ENCODE measurements around the gene SLC9C2. TPM values are rescaled to one million over a fixed set of nuclear protein-coding genes. Genes with fewer than 3 reads are reported as not detected.

The SLC9C2 gene
- polyA plus RNA-seq, 5 donors = 0.09 to 0.51 (median 0.27) TPM

Other genes starting within 250 kb of the SLC9C2 start
- gene PRDX6, start 125.7 kb downstream of the SLC9C2 start, polyA plus RNA-seq (ENCODE audit: insufficient read depth in 1 of 5, insufficient read length in 5 of 5, low replicate concordance in 1 of 5) = 100 to 1,000 TPM; 247 to 268 (median 262) TPM
- not detected for gene TEX50, start 32.3 kb upstream of the SLC9C2 start, polyA plus RNA-seq (ENCODE audit: insufficient read depth in 1 of 5, insufficient read length in 5 of 5, low replicate concordance in 1 of 5)
- 1 to 10 TPM; 2.6 to 4.3 (median 3.2) TPM for gene ANKRD45, start 66.8 kb upstream of the SLC9C2 start, polyA plus RNA-seq (ENCODE audit: insufficient read depth in 1 of 5, insufficient read length in 5 of 5, low replicate concordance in 1 of 5)
- 10 to 100 TPM; 23.8 to 34.5 (median 31.7) TPM for gene KLHL20, start 111.9 kb upstream of the SLC9C2 start, polyA plus RNA-seq (ENCODE audit: insufficient read depth in 1 of 5, insufficient read length in 5 of 5, low replicate concordance in 1 of 5)
- gene DARS2, start 221.6 kb upstream of the SLC9C2 start, polyA plus RNA-seq (ENCODE audit: insufficient read depth in 1 of 5, insufficient read length in 5 of 5, low replicate concordance in 1 of 5) = 10 to 100 TPM; 14.6 to 24.9 (median 20.2) TPM
- 10 to 100 TPM in 4 of 5 donors, 1 to 10 TPM in 1; 7.6 to 21.1 (median 13.7) TPM for gene CENPL, start 221.8 kb upstream of the SLC9C2 start, polyA plus RNA-seq (ENCODE audit: insufficient read depth in 1 of 5, insufficient read length in 5 of 5, low replicate concordance in 1 of 5)

Data from right lung (tissue), 5 donors.